ENCODE measurements around the gene HSFX2. TPM values are rescaled to one million over a fixed set of nuclear protein-coding genes. Genes with fewer than 3 reads are reported as not detected.

HSFX2 gene
- total and polyA plus RNA-seq, 9 of the 15 experiments (the other 6 are each of a cell fraction or from before 2014, with no cell fraction given), result 0.10 to 0.18 (median 0.11) TPM; not detected in 6

GRCh38 chrX:149641835-149642234 lies 46.7 kb upstream of the HSFX2 start:
- no peaks in the 10 kb centered on the region for H3K36me3 ChIP-seq (ENCODE audit: control insufficient read depth, insufficient read depth, low read length)
- H3K4me3 ChIP-seq, result no peak overlapping the region
- BruUV-seq (replicated peaks), result no TSS peak
- 0 out of 5 replicates have a peak, but pooled peaks cover 0 to 7% of the 10 kb centered on the region in 2 experiments for H3K27me3 ChIP-seq (ENCODE audit: control insufficient read depth in 2 of 2, insufficient read depth in 2 of 2, low read length in 2 of 2)
- H3K4me2 ChIP-seq (ENCODE audit: insufficient read depth, low read length), result no peak overlapping the region
- no peak overlapping the region for H2AFZ ChIP-seq (ENCODE audit: low read depth, low read length)
- DNase-seq (ENCODE audit: extremely low read depth in 1 of 4, low spot score in 3 of 4), result no peak
- no peaks in the 10 kb centered on the region for H4K20me1 ChIP-seq (replicated peaks; ENCODE audit: control insufficient read depth, insufficient read depth, low read length)
- no peak for ATAC-seq
- H3K9me3 ChIP-seq (replicated peaks; ENCODE audit: control insufficient read depth, insufficient read depth, low read depth, low read length), result no peaks in the 10 kb centered on the region
- in situ Hi-C loops (cut with MboI) (loop anchor here (25.0 kb wide), 1 partner anchor 130 kb away; the partner anchor contains the start of gene IDS), intact Hi-C loops (cut with micrococcal nuclease) (loop anchor here (10.0 kb wide), 1 partner anchor 127 kb away; no protein-coding TSS in a partner anchor)
- no peaks in the 10 kb centered on the region for H3K79me2 ChIP-seq (ENCODE audit: control insufficient read depth, insufficient read depth, low read length)
- no peak overlapping the region for H3K27ac ChIP-seq (ENCODE audit: extremely low read depth, low read depth, low read length)
- H3K9ac ChIP-seq (ENCODE audit: insufficient read depth in 1 of 2, low read depth in 2 of 2, low read length in 2 of 2), result no peak overlapping the region
- no peaks in the 10 kb centered on the region for H3K9me1 ChIP-seq (ENCODE audit: control insufficient read depth, insufficient read depth, low read length)
- CTCF ChIA-PET (ENCODE audit: low intra/inter-chr PET ratio), result no interaction called here
- no peak for FAIRE-seq
- TF ChIP-seq, protein P1, sequence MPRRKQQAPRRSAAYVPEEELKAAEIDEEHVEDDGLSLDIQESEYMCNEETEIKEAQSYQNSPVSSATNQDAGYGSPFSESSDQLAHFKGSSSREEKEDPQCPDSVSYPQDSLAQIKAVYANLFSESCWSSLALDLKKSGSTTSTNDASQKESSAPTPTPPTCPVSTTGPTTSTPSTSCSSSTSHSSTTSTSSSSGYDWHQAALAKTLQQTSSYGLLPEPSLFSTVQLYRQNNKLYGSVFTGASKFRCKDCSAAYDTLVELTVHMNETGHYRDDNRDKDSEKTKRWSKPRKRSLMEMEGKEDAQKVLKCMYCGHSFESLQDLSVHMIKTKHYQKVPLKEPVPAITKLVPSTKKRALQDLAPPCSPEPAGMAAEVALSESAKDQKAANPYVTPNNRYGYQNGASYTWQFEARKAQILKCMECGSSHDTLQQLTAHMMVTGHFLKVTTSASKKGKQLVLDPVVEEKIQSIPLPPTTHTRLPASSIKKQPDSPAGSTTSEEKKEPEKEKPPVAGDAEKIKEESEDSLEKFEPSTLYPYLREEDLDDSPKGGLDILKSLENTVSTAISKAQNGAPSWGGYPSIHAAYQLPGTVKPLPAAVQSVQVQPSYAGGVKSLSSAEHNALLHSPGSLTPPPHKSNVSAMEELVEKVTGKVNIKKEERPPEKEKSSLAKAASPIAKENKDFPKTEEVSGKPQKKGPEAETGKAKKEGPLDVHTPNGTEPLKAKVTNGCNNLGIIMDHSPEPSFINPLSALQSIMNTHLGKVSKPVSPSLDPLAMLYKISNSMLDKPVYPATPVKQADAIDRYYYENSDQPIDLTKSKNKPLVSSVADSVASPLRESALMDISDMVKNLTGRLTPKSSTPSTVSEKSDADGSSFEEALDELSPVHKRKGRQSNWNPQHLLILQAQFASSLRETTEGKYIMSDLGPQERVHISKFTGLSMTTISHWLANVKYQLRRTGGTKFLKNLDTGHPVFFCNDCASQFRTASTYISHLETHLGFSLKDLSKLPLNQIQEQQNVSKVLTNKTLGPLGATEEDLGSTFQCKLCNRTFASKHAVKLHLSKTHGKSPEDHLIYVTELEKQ (CRISPR knock-in tag; IDR thresholded peaks at IDR 0.05), result no peak
- 0% methylated on average over 2 of the region's 2 CpGs for WGBS (ENCODE audit: insufficient coverage, low coverage, missing lambda C conversion rate)
- POLR2A ChIA-PET, result no interaction called here
- no peaks in the 10 kb centered on the region for H3K4me1 ChIP-seq (replicated peaks in 1 of 2; ENCODE audit: control insufficient read depth in 2 of 2, insufficient read depth in 2 of 2, low read length in 2 of 2)
